Activated T-cell treated with anti-CD3 and anti-CD28 coated beads, Interleukin-2, amount 50 U/mL, for 72 hours (primary cell): Measurements from ENCODE around the gene MTREX. TPM values are rescaled to one million over a fixed set of nuclear protein-coding genes. Genes with fewer than 3 reads are reported as not detected.

ENCODE experiments used
- ATAC-seq, 2 donors: fragments of 150-1000 bp; cut with Tn5 transposase; replicated peaks in 1 of 2; 2 replicates each; pipeline ENCODE4 v1.10.0; 2021; ENCODE audit warnings: moderate library complexity in 2 of 2, mild to moderate bottlenecking in 1 of 2
- DNase-seq, 2 donors: peaks; one replicate each; pipeline ENCODE4 v3.0.0; 2021 to 2022; ENCODE audit warnings: mixed read lengths in 1 of 2
- H3K27ac Mint-ChIP-seq: one replicate; pipeline ENCODE4 v1.8.0; 2022; ENCODE audit warnings: mild to moderate bottlenecking, moderate library complexity, mixed read lengths
- H3K27me3 Mint-ChIP-seq: one replicate; pipeline ENCODE4 v1.8.0; 2022; ENCODE audit warnings: low read depth, mixed read lengths
- H3K36me3 Mint-ChIP-seq, 2 donors: one replicate each; pipeline ENCODE4 v1.8.0; 2022; ENCODE audit warnings: mixed read lengths in 2 of 2, mild to moderate bottlenecking in 1 of 2; ENCODE audit not compliant: insufficient read depth in 2 of 2
- H3K4me1 Mint-ChIP-seq: one replicate; pipeline ENCODE4 v1.8.0; 2022; ENCODE audit warnings: low read depth, mixed read lengths
- H3K4me3 Mint-ChIP-seq, 2 donors: one replicate each; pipeline ENCODE4 v1.8.0; 2022; ENCODE audit warnings: mild to moderate bottlenecking in 2 of 2, mixed read lengths in 2 of 2, moderate library complexity in 2 of 2
- H3K9me3 Mint-ChIP-seq, 2 donors: one replicate each; pipeline ENCODE4 v1.8.0; 2022; ENCODE audit warnings: mixed read lengths in 2 of 2
- total RNA-seq, 2 donors: library from RNA; stranded (reverse); gene quantifications; one replicate each; pipeline ENCODE4 v1.2.3, GENCODE V29; 2022

MTREX gene
- total RNA-seq, 2 donors from 2014 or later: 65.4 to 70.7 TPM

- H3K27me3 Mint-ChIP-seq: no peaks in the 10 kb centered on the region
- ATAC-seq (no peak), DNase-seq (no peak)
- H3K27ac Mint-ChIP-seq: no peak overlapping the region
- peaks cover 16% of the 10 kb centered on the region for H3K4me1 Mint-ChIP-seq
- peaks cover 3 to 23% of the 10 kb centered on the region in 2 donors for H3K36me3 Mint-ChIP-seq
- no peaks in the 10 kb centered on the region for H3K9me3 Mint-ChIP-seq
- H3K4me3 Mint-ChIP-seq: no peak overlapping the region
Observed at GRCh38 chr5:55333811-55334210, 26.0 kb downstream of the MTREX start.

- no peak for DNase-seq
- Mint-ChIP-seq H3K9me3 (no peaks in the 10 kb centered on the region), H3K27ac (peak overlapping the region; percentile 96), H3K36me3 (peaks cover under 1 to 9% of the 10 kb centered on the region in 2 donors), H3K4me1 (peaks cover 23% of the 10 kb centered on the region), H3K27me3 (no peaks in the 10 kb centered on the region), H3K4me3 (peak overlapping the region; percentile 51 to 70)
- ATAC-seq: peak in 1 of 2 donors; percentile 33
Observed at GRCh38 chr5:55338092-55338613, 30.4 kb downstream of the MTREX start.

GRCh38 chr5:55338810-55339243, 31.0 kb downstream of the MTREX start:
- DNase-seq: peak; percentile 63 to 64
- H3K4me1 Mint-ChIP-seq: peaks cover 23% of the 10 kb centered on the region
- H3K4me3 Mint-ChIP-seq: peak overlapping the region; percentile 16 to 70
- H3K9me3 Mint-ChIP-seq: no peaks in the 10 kb centered on the region
- peak; percentile 90 for ATAC-seq
- no peaks in the 10 kb centered on the region for H3K27me3 Mint-ChIP-seq
- H3K36me3 Mint-ChIP-seq: peaks cover 0 to 14% of the 10 kb centered on the region in 2 donors
- peak overlapping the region; percentile 96 for H3K27ac Mint-ChIP-seq

GRCh38 chr5:55343107-55343506, 35.3 kb downstream of the MTREX start:
- H3K36me3 Mint-ChIP-seq: peaks cover 6 to 32% of the 10 kb centered on the region in 2 donors
- H3K27ac Mint-ChIP-seq: peak overlapping the region; percentile 73
- ATAC-seq (no peak), DNase-seq (no peak)
- H3K27me3 Mint-ChIP-seq: no peaks in the 10 kb centered on the region
- H3K4me1 Mint-ChIP-seq: peaks cover 14% of the 10 kb centered on the region
- H3K9me3 Mint-ChIP-seq: no peaks in the 10 kb centered on the region
- H3K4me3 Mint-ChIP-seq: no peak overlapping the region

GRCh38 chr5:55343609-55344008, 35.8 kb downstream of the MTREX start:
- H3K9me3 Mint-ChIP-seq: no peaks in the 10 kb centered on the region
- H3K36me3 Mint-ChIP-seq: peaks cover 6 to 35% of the 10 kb centered on the region in 2 donors
- no peak for DNase-seq
- peak overlapping the region; percentile 73 for H3K27ac Mint-ChIP-seq
- H3K4me3 Mint-ChIP-seq: no peak overlapping the region
- no peak for ATAC-seq
- H3K27me3 Mint-ChIP-seq: no peaks in the 10 kb centered on the region
- H3K4me1 Mint-ChIP-seq: peaks cover 9% of the 10 kb centered on the region

GRCh38 chr5:55344392-55344992, 36.7 kb downstream of the MTREX start:
- ATAC-seq: no peak
- Mint-ChIP-seq H3K27me3 (no peaks in the 10 kb centered on the region), H3K4me3 (no peak overlapping the region), H3K36me3 (peaks cover 6 to 37% of the 10 kb centered on the region in 2 donors), H3K9me3 (no peaks in the 10 kb centered on the region), H3K27ac (peak overlapping the region; percentile 95), H3K4me1 (peaks cover under 1% of the 10 kb centered on the region)
- DNase-seq: peak; percentile 55 to 61

GRCh38 chr5:55345327-55345726, 37.5 kb downstream of the MTREX start:
- peaks cover 6 to 44% of the 10 kb centered on the region in 2 donors for H3K36me3 Mint-ChIP-seq
- H3K4me3 Mint-ChIP-seq: no peak overlapping the region

GRCh38 chr5:55347786-55348185, 40.0 kb downstream of the MTREX start:
- no peak for DNase-seq
- no peak for ATAC-seq
- Mint-ChIP-seq H3K27me3 (no peaks in the 10 kb centered on the region), H3K27ac (no peak overlapping the region), H3K4me3 (no peak overlapping the region), H3K36me3 (peaks cover 8 to 47% of the 10 kb centered on the region in 2 donors), H3K9me3 (no peaks in the 10 kb centered on the region), H3K4me1 (no peaks in the 10 kb centered on the region)

More at GRCh38 chr5:55345327-55345726, 37.5 kb downstream of the MTREX start:
- H3K4me1 Mint-ChIP-seq: no peaks in the 10 kb centered on the region
- H3K27ac Mint-ChIP-seq: no peak overlapping the region
- H3K27me3 Mint-ChIP-seq: no peaks in the 10 kb centered on the region
- DNase-seq (no peak), ATAC-seq (no peak)
- H3K9me3 Mint-ChIP-seq: no peaks in the 10 kb centered on the region

- Mint-ChIP-seq H3K4me1 (no peaks in the 10 kb centered on the region), H3K36me3 (peaks cover 10 to 39% of the 10 kb centered on the region in 2 donors), H3K27ac (no peak overlapping the region), H3K9me3 (no peaks in the 10 kb centered on the region), H3K4me3 (no peak overlapping the region), H3K27me3 (no peaks in the 10 kb centered on the region)
- ATAC-seq: no peak
- no peak for DNase-seq
Observed at GRCh38 chr5:55350754-55351153, 43.0 kb downstream of the MTREX start.

GRCh38 chr5:55356896-55357295, 49.1 kb downstream of the MTREX start:
- Mint-ChIP-seq H3K27ac (no peak overlapping the region), H3K36me3 (peaks cover 10 to 20% of the 10 kb centered on the region in 2 donors), H3K27me3 (no peaks in the 10 kb centered on the region), H3K9me3 (no peaks in the 10 kb centered on the region), H3K4me3 (no peak overlapping the region), H3K4me1 (peaks cover 7% of the 10 kb centered on the region)
- no peak for DNase-seq
- ATAC-seq: no peak

- H3K4me3 Mint-ChIP-seq: no peak overlapping the region
- H3K9me3 Mint-ChIP-seq: no peaks in the 10 kb centered on the region
- H3K27ac Mint-ChIP-seq: no peak overlapping the region
- H3K4me1 Mint-ChIP-seq: peaks cover 27% of the 10 kb centered on the region
- ATAC-seq (no peak), DNase-seq (no peak)
- no peaks in the 10 kb centered on the region for H3K27me3 Mint-ChIP-seq
- peaks cover 7 to 12% of the 10 kb centered on the region in 2 donors for H3K36me3 Mint-ChIP-seq
Observed at GRCh38 chr5:55360190-55360589, 52.4 kb downstream of the MTREX start.

- Mint-ChIP-seq H3K9me3 (no peaks in the 10 kb centered on the region), H3K27ac (no peak overlapping the region), H3K36me3 (peaks cover 6 to 19% of the 10 kb centered on the region in 2 donors)
Observed at GRCh38 chr5:55363856-55364255, 56.1 kb downstream of the MTREX start.

GRCh38 chr5:55364537-55365055, 56.8 kb downstream of the MTREX start:
- Mint-ChIP-seq H3K27me3 (no peaks in the 10 kb centered on the region), H3K4me3 (peak overlapping the region in 1 of 2 donors; percentile 62), H3K9me3 (no peaks in the 10 kb centered on the region), H3K27ac (peak overlapping the region; percentile 69), H3K36me3 (peaks cover 6 to 18% of the 10 kb centered on the region in 2 donors), H3K4me1 (peaks cover 19% of the 10 kb centered on the region)
- DNase-seq: peak in 1 of 2 donors; percentile 21
- ATAC-seq: peak; percentile 95 to 98

More at GRCh38 chr5:55363856-55364255, 56.1 kb downstream of the MTREX start:
- ATAC-seq (no peak), DNase-seq (no peak)
- H3K4me3 Mint-ChIP-seq: peak overlapping the region; percentile 10 to 62
- H3K27me3 Mint-ChIP-seq: no peaks in the 10 kb centered on the region
- peaks cover 19% of the 10 kb centered on the region for H3K4me1 Mint-ChIP-seq
